HepG2 (cell line): ENCODE data around the gene SHISA7. TPM values are rescaled to one million over a fixed set of nuclear protein-coding genes. Genes with fewer than 3 reads are reported as not detected.

ENCODE experiments used
- ARNTL ChIP-seq: sonication (generic); formaldehyde crosslinking; IDR thresholded peaks from 2 replicates; pipeline ENCODE4 v1.4.0; 2020; ENCODE audit warnings: mild to moderate bottlenecking, missing genetic modification reagents
- ATF2 ChIP-seq: sonication (generic); formaldehyde crosslinking; IDR thresholded peaks from 2 replicates; pipeline ENCODE4 v1.4.0; 2020; ENCODE audit warnings: missing genetic modification reagents
- EED ChIP-seq: sonication (generic); formaldehyde crosslinking; IDR thresholded peaks from 2 replicates; pipeline ENCODE4 v1.5.0; 2020; ENCODE audit warnings: mild to moderate bottlenecking, missing genetic modification reagents
- MAZ ChIP-seq, 2 experiments: sonication (generic) in 1 of 2; formaldehyde crosslinking in 1 of 2; IDR thresholded peaks; 2 replicates each; pipeline versions ENCODE4 v1.5.0 to v1.6.1; 2012 to 2020; ENCODE audit warnings: low read depth in 2 of 2, mild to moderate bottlenecking in 2 of 2, borderline replicate concordance in 1 of 2, improper control_type of control experiment in 1 of 2, low read length in 1 of 2, missing genetic modification reagents in 1 of 2, moderate library complexity in 1 of 2
- MEIS1 ChIP-seq: sonication (generic); formaldehyde crosslinking; IDR thresholded peaks from 2 replicates; pipeline ENCODE4 v1.9.0; 2021; ENCODE audit warnings: mild to moderate bottlenecking, missing genetic modification reagents, moderate library complexity, borderline replicate concordance
- NCOA2 ChIP-seq: sonication (generic); formaldehyde crosslinking; IDR thresholded peaks from 2 replicates; pipeline ENCODE4 v1.8.0; 2022; ENCODE audit warnings: inconsistent platforms
- PCBP1 ChIP-seq: fragments of 200-400 bp; formaldehyde crosslinking; IDR thresholded peaks from 2 replicates; pipeline ENCODE4 v1.6.1; 2017; ENCODE audit warnings: mild to moderate bottlenecking, low read depth, low read length, borderline replicate concordance
- PITX1 ChIP-seq: sonication (generic); formaldehyde crosslinking; IDR thresholded peaks from 2 replicates; pipeline ENCODE4 v1.5.1; 2020; ENCODE audit warnings: mild to moderate bottlenecking, missing genetic modification reagents
- RCOR2 ChIP-seq: IDR thresholded peaks from 2 replicates; pipeline ENCODE4 v1.6.1; 2016; ENCODE audit warnings: missing biosample characterization, missing genetic modification reagents
- SKI ChIP-seq: fragments of 450-650 bp; IDR thresholded peaks from one replicate; pipeline ENCODE4 v1.6.1; 2018; ENCODE audit warnings: mild to moderate bottlenecking; ENCODE audit not compliant: partially characterized antibody
- TBX3 ChIP-seq: fragments of 450-650 bp; IDR thresholded peaks from 2 replicates; pipeline ENCODE4 v1.6.1; 2017; ENCODE audit warnings: antibody characterized with exemption, mild to moderate bottlenecking, inconsistent platforms, borderline replicate concordance
- ZBTB21 ChIP-seq: sonication (generic); formaldehyde crosslinking; IDR thresholded peaks from 2 replicates; pipeline ENCODE4 v1.4.0; 2020; ENCODE audit warnings: missing genetic modification reagents
- ZBTB7B ChIP-seq: sonication (generic); formaldehyde crosslinking; IDR thresholded peaks from 2 replicates; pipeline ENCODE4 v1.4.0; 2020; ENCODE audit warnings: missing genetic modification reagents
- ZNF121 ChIP-seq: sonication (generic); formaldehyde crosslinking; IDR thresholded peaks from 2 replicates; pipeline ENCODE4 v1.5.0; 2020; ENCODE audit warnings: mild to moderate bottlenecking, missing genetic modification reagents
- ZNF253 ChIP-seq: sonication (generic); formaldehyde crosslinking; IDR thresholded peaks from 2 replicates; pipeline ENCODE4 v1.8.0; 2022; ENCODE audit warnings: mild to moderate bottlenecking, missing genetic modification reagents, borderline replicate concordance
- ZNF263 ChIP-seq: sonication (generic); formaldehyde crosslinking; IDR thresholded peaks from 2 replicates; pipeline ENCODE4 v1.4.0; 2020; ENCODE audit warnings: missing genetic modification reagents
- ZNF430 ChIP-seq: sonication (generic); formaldehyde crosslinking; IDR thresholded peaks from 2 replicates; pipeline ENCODE4 v1.9.0; 2021; ENCODE audit warnings: mild to moderate bottlenecking, missing genetic modification reagents
- ZNF496 ChIP-seq: sonication (generic); formaldehyde crosslinking; IDR thresholded peaks from 2 replicates; pipeline ENCODE4 v1.8.1; 2023; ENCODE audit warnings: mild to moderate bottlenecking, moderate library complexity, missing genetic modification reagents; ENCODE audit not compliant: insufficient replicate concordance
- ZNF614 ChIP-seq: IDR thresholded peaks from 2 replicates; pipeline ENCODE4 v1.6.1; 2018; ENCODE audit warnings: missing biosample characterization, missing genetic modification reagents, inconsistent platforms, borderline replicate concordance
- ZNF839 ChIP-seq: sonication (generic); formaldehyde crosslinking; IDR thresholded peaks from 2 replicates; pipeline ENCODE4 v1.4.0; 2020; ENCODE audit warnings: missing genetic modification reagents, mild to moderate bottlenecking, borderline replicate concordance
- polyA plus RNA-seq, 8 experiments: library from polyadenylated mRNA; depleted of rRNA in 3 of 8; stranded (reverse) in 7 of 8; unstranded in 1 of 8; fragments of >200 nt; fragmentation: Illumina TruSeq in 4 of 8; extraction: Trizol in 4 of 8; gene quantifications; 2 replicates each; pipeline versions ENCODE4 v1.2.1 to v1.2.3, GENCODE V29; 2011 to 2016; ENCODE audit warnings: low read depth in 4 of 8, missing spikeins in 1 of 8, mixed read lengths in 1 of 8; ENCODE audit not compliant: insufficient read depth in 1 of 8
- total RNA-seq, 5 experiments: library from RNA; depleted of rRNA; stranded (reverse); fragments of >200 nt; fragmentation: Illumina TruSeq; extraction: Trizol; gene quantifications; 2 replicates each; pipeline ENCODE4 v1.2.3, GENCODE V29; 2016; ENCODE audit warnings: low read depth in 1 of 5
- TF ChIP-seq, protein P1 (sequence below): sonication (generic); formaldehyde crosslinking; IDR thresholded peaks from 2 replicates; pipeline ENCODE4 v1.4.0; 2020; ENCODE audit warnings: mild to moderate bottlenecking, missing genetic modification reagents, borderline replicate concordance
- TF ChIP-seq, protein P2 (sequence below): sonication (generic); formaldehyde crosslinking; IDR thresholded peaks from 2 replicates; pipeline ENCODE4 v1.8.0; 2022; ENCODE audit warnings: missing genetic modification reagents, mild to moderate bottlenecking, borderline replicate concordance

The SHISA7 gene
- total and polyA plus RNA-seq, 2 of the 13 experiments (the other 11 are each of a cell fraction or from before 2014, with no cell fraction given) = not detected

GRCh38 chr19:55476100-55476775 is 33.1 kb upstream of the SHISA7 start, which contains the start of gene ZNF628 (continued):
- TF ChIP-seq, protein P1, sequence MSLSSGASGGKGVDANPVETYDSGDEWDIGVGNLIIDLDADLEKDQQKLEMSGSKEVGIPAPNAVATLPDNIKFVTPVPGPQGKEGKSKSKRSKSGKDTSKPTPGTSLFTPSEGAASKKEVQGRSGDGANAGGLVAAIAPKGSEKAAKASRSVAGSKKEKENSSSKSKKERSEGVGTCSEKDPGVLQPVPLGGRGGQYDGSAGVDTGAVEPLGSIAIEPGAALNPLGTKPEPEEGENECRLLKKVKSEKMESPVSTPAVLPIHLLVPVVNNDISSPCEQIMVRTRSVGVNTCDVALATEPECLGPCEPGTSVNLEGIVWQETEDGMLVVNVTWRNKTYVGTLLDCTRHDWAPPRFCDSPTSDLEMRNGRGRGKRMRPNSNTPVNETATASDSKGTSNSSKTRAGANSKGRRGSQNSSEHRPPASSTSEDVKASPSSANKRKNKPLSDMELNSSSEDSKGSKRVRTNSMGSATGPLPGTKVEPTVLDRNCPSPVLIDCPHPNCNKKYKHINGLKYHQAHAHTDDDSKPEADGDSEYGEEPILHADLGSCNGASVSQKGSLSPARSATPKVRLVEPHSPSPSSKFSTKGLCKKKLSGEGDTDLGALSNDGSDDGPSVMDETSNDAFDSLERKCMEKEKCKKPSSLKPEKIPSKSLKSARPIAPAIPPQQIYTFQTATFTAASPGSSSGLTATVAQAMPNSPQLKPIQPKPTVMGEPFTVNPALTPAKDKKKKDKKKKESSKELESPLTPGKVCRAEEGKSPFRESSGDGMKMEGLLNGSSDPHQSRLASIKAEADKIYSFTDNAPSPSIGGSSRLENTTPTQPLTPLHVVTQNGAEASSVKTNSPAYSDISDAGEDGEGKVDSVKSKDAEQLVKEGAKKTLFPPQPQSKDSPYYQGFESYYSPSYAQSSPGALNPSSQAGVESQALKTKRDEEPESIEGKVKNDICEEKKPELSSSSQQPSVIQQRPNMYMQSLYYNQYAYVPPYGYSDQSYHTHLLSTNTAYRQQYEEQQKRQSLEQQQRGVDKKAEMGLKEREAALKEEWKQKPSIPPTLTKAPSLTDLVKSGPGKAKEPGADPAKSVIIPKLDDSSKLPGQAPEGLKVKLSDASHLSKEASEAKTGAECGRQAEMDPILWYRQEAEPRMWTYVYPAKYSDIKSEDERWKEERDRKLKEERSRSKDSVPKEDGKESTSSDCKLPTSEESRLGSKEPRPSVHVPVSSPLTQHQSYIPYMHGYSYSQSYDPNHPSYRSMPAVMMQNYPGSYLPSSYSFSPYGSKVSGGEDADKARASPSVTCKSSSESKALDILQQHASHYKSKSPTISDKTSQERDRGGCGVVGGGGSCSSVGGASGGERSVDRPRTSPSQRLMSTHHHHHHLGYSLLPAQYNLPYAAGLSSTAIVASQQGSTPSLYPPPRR = 0 out of 2 replicates have a peak, but pooled peaks have one; percentile 17
- TF ChIP-seq ZNF839 (CRISPR knock-in tag) = peak; percentile 60; the same call in 1 of the 2 replicates
- TF ChIP-seq PITX1 (CRISPR knock-in tag) = peak; percentile 49; the same call in 1 of the 2 replicates
- no peak for TF ChIP-seq TBX3
- peak; percentile 61 for TF ChIP-seq ZNF263
- peak; percentile 7; the same call in 1 of the 2 replicates for TF ChIP-seq NCOA2
- no peak for TF ChIP-seq ZNF614 (CRISPR knock-in tag)
- TF ChIP-seq MEIS1 (CRISPR knock-in tag) = no peak
- peak; percentile 74; the same call in 1 of the 2 replicates for TF ChIP-seq PCBP1
- peak; percentile 92; the same call in 1 of the 2 replicates for TF ChIP-seq ZNF430
- 0 out of 2 replicates have a peak, but pooled peaks have one; percentile 73 for TF ChIP-seq ZNF253 (CRISPR knock-in tag)
- peak; percentile 40; the same call in 1 of the 2 replicates for TF ChIP-seq ATF2 (CRISPR knock-in tag)
- TF ChIP-seq, protein P2, sequence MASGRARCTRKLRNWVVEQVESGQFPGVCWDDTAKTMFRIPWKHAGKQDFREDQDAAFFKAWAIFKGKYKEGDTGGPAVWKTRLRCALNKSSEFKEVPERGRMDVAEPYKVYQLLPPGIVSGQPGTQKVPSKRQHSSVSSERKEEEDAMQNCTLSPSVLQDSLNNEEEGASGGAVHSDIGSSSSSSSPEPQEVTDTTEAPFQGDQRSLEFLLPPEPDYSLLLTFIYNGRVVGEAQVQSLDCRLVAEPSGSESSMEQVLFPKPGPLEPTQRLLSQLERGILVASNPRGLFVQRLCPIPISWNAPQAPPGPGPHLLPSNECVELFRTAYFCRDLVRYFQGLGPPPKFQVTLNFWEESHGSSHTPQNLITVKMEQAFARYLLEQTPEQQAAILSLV = peak; percentile 93; the same call in 1 of the 2 replicates
- TF ChIP-seq ZNF496 (CRISPR knock-in tag) = no peak
- TF ChIP-seq ZBTB7B (CRISPR knock-in tag) = peak; percentile 61; the same call in 1 of the 2 replicates
- no peak; the same call in 1 of the 2 replicates for TF ChIP-seq ZNF121 (CRISPR knock-in tag)
- no peak for TF ChIP-seq SKI
- no peak for TF ChIP-seq ZBTB21
- TF ChIP-seq ARNTL = peak; percentile 80
- peak; percentile 77; the same call in 1 of the 2 replicates for TF ChIP-seq EED (CRISPR knock-in tag)
- TF ChIP-seq RCOR2 (CRISPR knock-in tag) = no peak
- TF ChIP-seq MAZ (IDR thresholded peaks at IDR 0.05; ENCODE audit: borderline replicate concordance, low read depth, low read length) = peak; percentile 89; the same call in 1 of the 2 replicates
- TF ChIP-seq MAZ (CRISPR knock-in tag; IDR thresholded peaks at IDR 0.05; ENCODE audit: low read depth) = peak; percentile 64
